HepG2 (cell line): ENCODE measurements around the gene TULP3. TPM values are rescaled to one million over a fixed set of nuclear protein-coding genes. Genes with fewer than 3 reads are reported as not detected.

Experiments used
- CBFB ChIP-seq: sonication (generic); formaldehyde crosslinking; IDR thresholded peaks from 2 replicates; pipeline ENCODE4 v1.4.0; 2020; ENCODE audit warnings: missing genetic modification reagents
- DNMT3B ChIP-seq: conservative IDR thresholded peaks from 2 replicates; pipeline ENCODE4 v1.6.1; 2016; ENCODE audit warnings: missing biosample characterization, control low read depth
- EZH2 ChIP-seq: conservative IDR thresholded peaks from 2 replicates; pipeline ENCODE4 v1.6.1; 2012; ENCODE audit warnings: mild to moderate bottlenecking, low read depth, low read length, moderate library complexity
- HMG20B ChIP-seq: conservative IDR thresholded peaks from 2 replicates; pipeline ENCODE4 v1.6.1; 2016; ENCODE audit warnings: missing genetic modification reagents, missing compliant biosample characterization
- HNRNPL ChIP-seq: fragments of 200-400 bp; formaldehyde crosslinking; IDR thresholded peaks from 2 replicates; pipeline ENCODE4 v1.6.1; 2017; ENCODE audit warnings: mild to moderate bottlenecking, low read depth, low read length
- HOXA3 ChIP-seq: sonication (generic); formaldehyde crosslinking; IDR thresholded peaks from 2 replicates; pipeline ENCODE4 v1.5.0; 2020; ENCODE audit warnings: missing genetic modification reagents
- NR3C1 ChIP-seq: sonication (generic); formaldehyde crosslinking; IDR thresholded peaks from 2 replicates; pipeline ENCODE4 v1.4.0; 2020; ENCODE audit warnings: missing genetic modification reagents
- PAF1 ChIP-seq: IDR thresholded peaks from 2 replicates; pipeline ENCODE4 v1.6.1; 2016; ENCODE audit warnings: missing genetic modification reagents, missing compliant biosample characterization
- PHF21A ChIP-seq: sonication (generic); formaldehyde crosslinking; IDR thresholded peaks from 2 replicates; pipeline ENCODE4 v1.5.0; 2020; ENCODE audit warnings: mild to moderate bottlenecking, missing genetic modification reagents
- RBFOX2 ChIP-seq: fragments of 200-400 bp; formaldehyde crosslinking; IDR thresholded peaks from 2 replicates; pipeline ENCODE4 v1.6.1; 2017; ENCODE audit warnings: low read depth, mild to moderate bottlenecking, low read length
- RBM39 ChIP-seq: fragments of 200-400 bp; formaldehyde crosslinking; IDR thresholded peaks from one replicate; pipeline ENCODE4 v1.6.1; 2018; ENCODE audit warnings: antibody characterized with exemption, mild to moderate bottlenecking, low read depth, low read length; ENCODE audit not compliant: poor library complexity, severe bottlenecking
- RXRB ChIP-seq: IDR thresholded peaks from 2 replicates; pipeline ENCODE4 v1.6.1; 2016; ENCODE audit warnings: borderline replicate concordance, missing genetic modification reagents, missing compliant biosample characterization
- SAP130 ChIP-seq: IDR thresholded peaks from 2 replicates; pipeline ENCODE4 v1.6.1; 2016; ENCODE audit warnings: low read depth
- TAF1 ChIP-seq: sonication (generic); formaldehyde crosslinking; IDR thresholded peaks from 2 replicates; pipeline ENCODE4 v1.4.0; 2020; ENCODE audit warnings: missing genetic modification reagents
- TEAD3 ChIP-seq: optimal IDR thresholded peaks from 2 replicates; pipeline ENCODE3; 2016; ENCODE audit warnings: borderline replicate concordance
- ZFP36L1 ChIP-seq: sonication (generic); formaldehyde crosslinking; IDR thresholded peaks from 2 replicates; pipeline ENCODE4 v1.8.0; 2022; ENCODE audit warnings: mild to moderate bottlenecking, missing genetic modification reagents, moderate library complexity
- ZNF546 ChIP-seq: sonication (generic); formaldehyde crosslinking; conservative IDR thresholded peaks from 2 replicates; pipeline ENCODE4 v1.8.1; 2023; ENCODE audit warnings: mild to moderate bottlenecking, missing genetic modification reagents
- ZSCAN31 ChIP-seq: sonication (generic); formaldehyde crosslinking; IDR thresholded peaks from 2 replicates; pipeline ENCODE4 v1.5.0; 2020; ENCODE audit warnings: low read depth, mild to moderate bottlenecking, missing genetic modification reagents
- polyA plus RNA-seq, 8 experiments: library from polyadenylated mRNA; depleted of rRNA in 3 of 8; stranded (reverse) in 7 of 8; unstranded in 1 of 8; fragments of >200 nt; fragmentation: Illumina TruSeq in 4 of 8; extraction: Trizol in 4 of 8; gene quantifications; 2 replicates each; pipeline versions ENCODE4 v1.2.1 to v1.2.3, GENCODE V29; 2011 to 2016; ENCODE audit warnings: low read depth in 4 of 8, missing spikeins in 1 of 8, mixed read lengths in 1 of 8; ENCODE audit not compliant: insufficient read depth in 1 of 8
- total RNA-seq, 5 experiments: library from RNA; depleted of rRNA; stranded (reverse); fragments of >200 nt; fragmentation: Illumina TruSeq; extraction: Trizol; gene quantifications; 2 replicates each; pipeline ENCODE4 v1.2.3, GENCODE V29; 2016; ENCODE audit warnings: low read depth in 1 of 5
- TF ChIP-seq, protein P1 (sequence below): IDR thresholded peaks from 2 replicates; pipeline ENCODE4 v1.6.1; 2012; ENCODE audit warnings: low read depth, low read length, improper control_type of control experiment
- TF ChIP-seq, protein P2 (sequence below): IDR thresholded peaks from 2 replicates; pipeline ENCODE4 v1.6.1; 2012; ENCODE audit warnings: inconsistent platforms
- TF ChIP-seq, protein P3 (sequence below): sonication (generic); formaldehyde crosslinking; IDR thresholded peaks from 2 replicates; pipeline ENCODE4 v1.4.0; 2020; ENCODE audit warnings: missing genetic modification reagents
- TF ChIP-seq, protein P4 (sequence below): sonication (generic); formaldehyde crosslinking; IDR thresholded peaks from 2 replicates; pipeline ENCODE4 v1.5.0; 2020; ENCODE audit warnings: missing genetic modification reagents
- TF ChIP-seq, protein P5 (sequence below): sonication (generic); formaldehyde crosslinking; IDR thresholded peaks from 2 replicates; pipeline ENCODE4 v1.4.0; 2020; ENCODE audit warnings: missing genetic modification reagents
- TF ChIP-seq, protein P6 (sequence below): sonication (generic); formaldehyde crosslinking; IDR thresholded peaks from 2 replicates; pipeline ENCODE4 v1.5.1; 2020; ENCODE audit warnings: missing genetic modification reagents, mild to moderate bottlenecking, borderline replicate concordance

TULP3 gene
- total and polyA plus RNA-seq, 2 of the 13 experiments (the other 11 are each of a cell fraction or from before 2014, with no cell fraction given), result 11.2 to 13.2 TPM

DNA sequence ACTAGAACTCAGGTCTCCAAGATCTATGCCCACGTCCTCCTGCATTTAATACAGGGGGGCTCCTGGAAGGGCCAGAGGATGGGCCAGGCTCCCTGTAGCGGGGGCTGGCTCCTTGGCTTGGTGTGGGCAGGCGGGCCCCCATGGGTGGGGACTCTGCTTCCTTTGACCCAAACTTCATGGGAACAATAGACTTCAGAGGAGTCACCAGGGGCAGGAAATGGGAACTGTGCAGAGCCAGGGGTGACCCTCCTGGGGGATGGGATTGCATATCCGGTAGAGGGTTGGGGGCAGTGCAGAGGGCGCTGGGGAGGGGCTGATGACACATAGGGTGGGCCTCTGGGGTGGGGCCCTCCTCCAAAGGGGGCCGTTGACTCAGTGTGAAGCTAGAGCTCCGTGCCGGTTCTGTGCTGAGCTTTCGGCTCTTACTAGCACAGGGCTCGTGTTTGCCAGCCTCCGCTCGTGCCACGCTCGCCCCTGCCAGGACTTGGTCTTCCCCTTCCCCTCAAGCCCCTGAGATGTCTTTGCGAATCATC lies 73.1 kb downstream of the TULP3 start (continued):
- TF ChIP-seq HNRNPL, result peak; percentile 84
- TF ChIP-seq SAP130 (CRISPR knock-in tag), result peak; percentile 52
- peak; percentile 69 for TF ChIP-seq RXRB (CRISPR knock-in tag)
- TF ChIP-seq NR3C1, result no peak
- TF ChIP-seq, protein P1, sequence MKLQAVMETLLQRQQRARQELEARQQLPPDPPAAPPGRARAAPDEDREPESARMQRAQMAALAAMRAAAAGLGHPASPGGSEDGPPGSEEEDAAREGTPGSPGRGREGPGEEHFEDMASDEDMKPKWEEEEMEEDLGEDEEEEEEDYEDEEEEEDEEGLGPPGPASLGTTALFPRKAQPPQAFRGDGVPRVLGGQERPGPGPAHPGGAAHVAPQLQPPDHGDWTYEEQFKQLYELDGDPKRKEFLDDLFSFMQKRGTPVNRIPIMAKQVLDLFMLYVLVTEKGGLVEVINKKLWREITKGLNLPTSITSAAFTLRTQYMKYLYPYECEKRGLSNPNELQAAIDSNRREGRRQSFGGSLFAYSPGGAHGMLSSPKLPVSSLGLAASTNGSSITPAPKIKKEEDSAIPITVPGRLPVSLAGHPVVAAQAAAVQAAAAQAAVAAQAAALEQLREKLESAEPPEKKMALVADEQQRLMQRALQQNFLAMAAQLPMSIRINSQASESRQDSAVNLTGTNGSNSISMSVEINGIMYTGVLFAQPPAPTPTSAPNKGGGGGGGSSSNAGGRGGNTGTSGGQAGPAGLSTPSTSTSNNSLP, result no peak
- no peak for TF ChIP-seq ZSCAN31
- TF ChIP-seq, protein P2, sequence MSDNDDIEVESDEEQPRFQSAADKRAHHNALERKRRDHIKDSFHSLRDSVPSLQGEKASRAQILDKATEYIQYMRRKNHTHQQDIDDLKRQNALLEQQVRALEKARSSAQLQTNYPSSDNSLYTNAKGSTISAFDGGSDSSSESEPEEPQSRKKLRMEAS, result no peak; the same call in 1 of the 2 replicates
- no peak for TF ChIP-seq PAF1 (CRISPR knock-in tag)
- no peak for TF ChIP-seq HMG20B (CRISPR knock-in tag)
- TF ChIP-seq EZH2, result no peak
- 0 out of 2 replicates have a peak, but pooled peaks have one; percentile 23 for TF ChIP-seq HOXA3 (CRISPR knock-in tag)
- TF ChIP-seq RBM39, result no peak
- no peak for TF ChIP-seq CBFB (CRISPR knock-in tag)
- TF ChIP-seq, protein P3, sequence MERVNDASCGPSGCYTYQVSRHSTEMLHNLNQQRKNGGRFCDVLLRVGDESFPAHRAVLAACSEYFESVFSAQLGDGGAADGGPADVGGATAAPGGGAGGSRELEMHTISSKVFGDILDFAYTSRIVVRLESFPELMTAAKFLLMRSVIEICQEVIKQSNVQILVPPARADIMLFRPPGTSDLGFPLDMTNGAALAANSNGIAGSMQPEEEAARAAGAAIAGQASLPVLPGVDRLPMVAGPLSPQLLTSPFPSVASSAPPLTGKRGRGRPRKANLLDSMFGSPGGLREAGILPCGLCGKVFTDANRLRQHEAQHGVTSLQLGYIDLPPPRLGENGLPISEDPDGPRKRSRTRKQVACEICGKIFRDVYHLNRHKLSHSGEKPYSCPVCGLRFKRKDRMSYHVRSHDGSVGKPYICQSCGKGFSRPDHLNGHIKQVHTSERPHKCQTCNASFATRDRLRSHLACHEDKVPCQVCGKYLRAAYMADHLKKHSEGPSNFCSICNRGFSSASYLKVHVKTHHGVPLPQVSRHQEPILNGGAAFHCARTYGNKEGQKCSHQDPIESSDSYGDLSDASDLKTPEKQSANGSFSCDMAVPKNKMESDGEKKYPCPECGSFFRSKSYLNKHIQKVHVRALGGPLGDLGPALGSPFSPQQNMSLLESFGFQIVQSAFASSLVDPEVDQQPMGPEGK, result peak; percentile 83; the same call in 1 of the 2 replicates
- TF ChIP-seq PHF21A (CRISPR knock-in tag), result peak; percentile 46; the same call in 1 of the 2 replicates
- TF ChIP-seq ZFP36L1, result no peak
- no peak for TF ChIP-seq TEAD3 (CRISPR knock-in tag)
- TF ChIP-seq, protein P4, sequence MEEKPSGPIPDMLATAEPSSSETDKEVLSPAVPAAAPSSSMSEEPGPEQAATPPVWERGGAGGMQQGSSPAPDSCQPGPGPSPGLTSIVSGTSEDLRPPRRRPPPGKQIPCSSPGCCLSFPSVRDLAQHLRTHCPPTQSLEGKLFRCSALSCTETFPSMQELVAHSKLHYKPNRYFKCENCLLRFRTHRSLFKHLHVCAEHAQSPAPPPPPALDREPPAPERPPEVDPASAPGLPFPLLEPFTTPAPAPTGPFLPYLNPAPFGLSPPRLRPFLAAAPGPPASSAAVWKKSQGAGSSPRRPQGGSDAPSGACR (CRISPR knock-in tag), result no peak
- TF ChIP-seq RBFOX2, result peak; percentile 59
- TF ChIP-seq DNMT3B, result no peak
- TF ChIP-seq, protein P5, sequence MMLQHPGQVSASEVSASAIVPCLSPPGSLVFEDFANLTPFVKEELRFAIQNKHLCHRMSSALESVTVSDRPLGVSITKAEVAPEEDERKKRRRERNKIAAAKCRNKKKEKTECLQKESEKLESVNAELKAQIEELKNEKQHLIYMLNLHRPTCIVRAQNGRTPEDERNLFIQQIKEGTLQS (CRISPR knock-in tag), result peak; percentile 45; the same call in 1 of the 2 replicates
- TF ChIP-seq, protein P6, sequence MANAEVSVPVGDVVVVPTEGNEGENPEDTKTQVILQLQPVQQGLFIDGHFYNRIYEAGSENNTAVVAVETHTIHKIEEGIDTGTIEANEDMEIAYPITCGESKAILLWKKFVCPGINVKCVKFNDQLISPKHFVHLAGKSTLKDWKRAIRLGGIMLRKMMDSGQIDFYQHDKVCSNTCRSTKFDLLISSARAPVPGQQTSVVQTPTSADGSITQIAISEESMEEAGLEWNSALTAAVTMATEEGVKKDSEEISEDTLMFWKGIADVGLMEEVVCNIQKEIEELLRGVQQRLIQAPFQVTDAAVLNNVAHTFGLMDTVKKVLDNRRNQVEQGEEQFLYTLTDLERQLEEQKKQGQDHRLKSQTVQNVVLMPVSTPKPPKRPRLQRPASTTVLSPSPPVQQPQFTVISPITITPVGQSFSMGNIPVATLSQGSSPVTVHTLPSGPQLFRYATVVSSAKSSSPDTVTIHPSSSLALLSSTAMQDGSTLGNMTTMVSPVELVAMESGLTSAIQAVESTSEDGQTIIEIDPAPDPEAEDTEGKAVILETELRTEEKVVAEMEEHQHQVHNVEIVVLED (CRISPR knock-in tag), result 0 out of 2 replicates have a peak, but pooled peaks have one; percentile 6
- TF ChIP-seq ZNF546 (CRISPR knock-in tag), result no peak
- TF ChIP-seq TAF1 (CRISPR knock-in tag), result peak; percentile 54; the same call in 1 of the 2 replicates
